MM.1S (cell line): Measurements from ENCODE around the gene YBEY.
"Not testable (repeated sequence)": the region's sequence is repeated elsewhere in the genome, so short reads cannot be mapped to it uniquely, and the experiment has no call there.

Source experiments
- DNase-seq: peaks from one replicate; pipeline ENCODE4 v3.0.0-alpha.2; 2015
- H2AFZ ChIP-seq: fragments of 300-600 bp; sonication (generic); 2 replicates; pipeline ENCODE4 v1.6.0; 2016; ENCODE audit warnings: antibody characterized with exemption, low read length
- H3F3A ChIP-seq: fragments of 300-600 bp; sonication (generic); 2 replicates; pipeline ENCODE4 v1.6.1; 2016; ENCODE audit warnings: mild to moderate bottlenecking, antibody characterized with exemption, low read length, moderate library complexity, mixed read lengths; ENCODE audit not compliant: insufficient read depth
- H3K27ac ChIP-seq: fragments of 300-600 bp; sonication (generic); 2 replicates; pipeline ENCODE4 v1.5.1; 2016; ENCODE audit warnings: mild to moderate bottlenecking, low read length
- H3K27me3 ChIP-seq: fragments of 300-600 bp; sonication (generic); replicated peaks from 2 replicates; pipeline ENCODE4 v1.6.0; 2016; ENCODE audit warnings: low read length; ENCODE audit not compliant: insufficient read depth
- H3K36me3 ChIP-seq: fragments of 300-600 bp; sonication (generic); replicated peaks from 2 replicates; pipeline ENCODE4 v1.6.1; 2016; ENCODE audit warnings: mild to moderate bottlenecking, low read length, mixed read lengths; ENCODE audit not compliant: insufficient read depth
- H3K4me1 ChIP-seq: fragments of 300-600 bp; sonication (generic); 2 replicates; pipeline ENCODE4 v1.6.1; 2016; ENCODE audit warnings: low read length, mixed read lengths
- H3K4me2 ChIP-seq: fragments of 300-600 bp; sonication (generic); 2 replicates; pipeline ENCODE4 v1.6.0; 2016; ENCODE audit warnings: low read depth, low read length
- H3K4me3 ChIP-seq: fragments of 300-600 bp; sonication (generic); 2 replicates; pipeline ENCODE4 v1.5.1; 2016; ENCODE audit warnings: low read length, mixed read lengths
- H3K79me2 ChIP-seq: fragments of 300-600 bp; sonication (generic); 2 replicates; pipeline ENCODE4 v1.6.1; 2016; ENCODE audit warnings: mixed run types, low read length, mixed read lengths
- H3K9ac ChIP-seq: fragments of 300-600 bp; sonication (generic); 2 replicates; pipeline ENCODE4 v1.6.1; 2016; ENCODE audit warnings: low read length, mixed read lengths
- H3K9me2 ChIP-seq: fragments of 300-600 bp; sonication (generic); replicated peaks from 2 replicates; pipeline ENCODE4 v1.6.1; 2016; ENCODE audit warnings: mild to moderate bottlenecking, low read length, mixed read lengths; ENCODE audit not compliant: insufficient read depth
- H3K9me3 ChIP-seq: fragments of 300-600 bp; sonication (generic); replicated peaks from 2 replicates; pipeline ENCODE4 v1.6.1; 2016; ENCODE audit warnings: mild to moderate bottlenecking, low read length, mixed read lengths; ENCODE audit not compliant: insufficient read depth
- H4K20me1 ChIP-seq: fragments of 300-600 bp; sonication (generic); 2 replicates; pipeline ENCODE4 v1.6.1; 2016; ENCODE audit warnings: mild to moderate bottlenecking, low read length, moderate library complexity, mixed read lengths; ENCODE audit not compliant: insufficient read depth
- CTCF ChIP-seq: fragments of 300-600 bp; sonication (generic); IDR thresholded peaks from 2 replicates; pipeline ENCODE4 v1.5.1; 2016; ENCODE audit warnings: antibody characterized with exemption, low read length, mixed read lengths
- EZH2 ChIP-seq: fragments of 300-600 bp; sonication (generic); optimal IDR thresholded peaks from 2 replicates; pipeline ENCODE3; 2017; ENCODE audit warnings: low read depth, mild to moderate bottlenecking, antibody characterized with exemption, low read length, mixed read lengths
- EZH2phosphoT487 ChIP-seq: fragments of 300-600 bp; sonication (generic); IDR thresholded peaks from 2 replicates; pipeline ENCODE4 v1.6.1; 2018; ENCODE audit warnings: antibody characterized with exemption, low read length

Gene YBEY

GRCh38 chr21:46285761-46286647 lies at the start of gene YBEY:
YBEY (plus strand) TSS chr21:46286342; CDS start chr21:46286914, 572 bp downstream.
- Histone ChIP-seq H3K36me3 (0 out of 2 replicates have a peak, but pooled peaks cover 4% of the 10 kb centered on the region), H3K27me3 (no peaks in the 10 kb centered on the region), H3K9ac (peak within 1 kb of the TSS; percentile 81), H3K4me2 (peak within 1 kb of the TSS; percentile 58), H2AFZ (peak within 1 kb of the TSS; percentile 66), H3K4me1 (peaks cover 22% of the 10 kb centered on the region), H3K27ac (peak within 1 kb of the TSS; percentile 78), H3K9me3 (no peaks in the 10 kb centered on the region), H3K79me2 (peaks cover 55% of the 10 kb centered on the region), H4K20me1 (no peaks in the 10 kb centered on the region; the same call in 1 of the 2 replicates), H3K9me2 (no peaks in the 10 kb centered on the region), H3F3A (peaks cover 16% of the 10 kb centered on the region), H3K4me3 (peak within 1 kb of the TSS; percentile 73)
- peak; percentile 98 for DNase-seq
- TF ChIP-seq EZH2phosphoT487 = no peak
- TF ChIP-seq CTCF = peak; percentile 53
- no peak for TF ChIP-seq EZH2

GRCh38 chr21:46237474-46237873 lies 48.7 kb upstream of the YBEY start:
- H4K20me1 ChIP-seq = no peaks in the 10 kb centered on the region
- TF ChIP-seq EZH2 (no peak), EZH2phosphoT487 (no peak), CTCF (no peak)
- peaks cover 23% of the 10 kb centered on the region for H3K36me3 ChIP-seq

GRCh38 chr21:46239817-46240325 lies 46.3 kb upstream of the YBEY start:
- no peaks in the 10 kb centered on the region for H3K9me2 ChIP-seq
- H3K4me3 ChIP-seq = no peak overlapping the region
- no peaks in the 10 kb centered on the region for H3K4me1 ChIP-seq
- TF ChIP-seq EZH2phosphoT487 (no peak), CTCF (no peak), EZH2 (no peak)
- H3K9ac ChIP-seq = no peak overlapping the region
- no peak for DNase-seq
- H3K79me2 ChIP-seq = 0 out of 2 replicates have a peak, but pooled peaks cover 5% of the 10 kb centered on the region
- H3K36me3 ChIP-seq = peaks cover 39% of the 10 kb centered on the region
- H2AFZ ChIP-seq = no peak overlapping the region
- H3K27ac ChIP-seq = no peak overlapping the region
- no peak overlapping the region for H3K4me2 ChIP-seq
- H3F3A ChIP-seq = no peaks in the 10 kb centered on the region
- H3K9me3 ChIP-seq = no peaks in the 10 kb centered on the region
- no peaks in the 10 kb centered on the region for H4K20me1 ChIP-seq
- H3K27me3 ChIP-seq = no peaks in the 10 kb centered on the region

More at GRCh38 chr21:46237474-46237873, 48.7 kb upstream of the YBEY start:
- DNase-seq = no peak
- H3K9me2 ChIP-seq = no peaks in the 10 kb centered on the region
- H2AFZ ChIP-seq = no peak overlapping the region
- no peaks in the 10 kb centered on the region for H3K4me1 ChIP-seq
- H3K27me3 ChIP-seq = no peaks in the 10 kb centered on the region
- no peaks in the 10 kb centered on the region for H3F3A ChIP-seq
- no peaks in the 10 kb centered on the region for H3K79me2 ChIP-seq
- no peak overlapping the region for H3K27ac ChIP-seq
- no peak overlapping the region for H3K4me2 ChIP-seq
- H3K4me3 ChIP-seq = no peak overlapping the region
- no peak overlapping the region for H3K9ac ChIP-seq
- H3K9me3 ChIP-seq = no peaks in the 10 kb centered on the region

- H3K4me2 ChIP-seq, H3K9ac ChIP-seq, H3K4me1 ChIP-seq, H3K9me2 ChIP-seq, H3K4me3 ChIP-seq, H3K27me3 ChIP-seq, H3F3A ChIP-seq, H3K27ac ChIP-seq, H4K20me1 ChIP-seq, DNase-seq, H2AFZ ChIP-seq, H3K79me2 ChIP-seq, H3K9me3 ChIP-seq: not testable (repeated sequence)
- peaks cover 32% of the 10 kb centered on the region for H3K36me3 ChIP-seq
Observed at GRCh38 chr21:46241577-46241976, 44.6 kb upstream of the YBEY start.
